Measurements from ENCODE around the gene ARL5C.
A peak's percentile ranks its signal among the peaks of the same experiment; 100 is the strongest.

The ARL5C gene

GRCh38 chr17:39167476-39167875, 1.5 kb upstream of the ARL5C start:
- DNase-seq (ENCODE audit: low read depth in 2 of 2): no peak

- DNase-seq (ENCODE audit: low read depth in 2 of 2): no peak
These were observed 725 bp upstream of the ARL5C start for GRCh38 chr17:39166437-39167335.

DNA sequence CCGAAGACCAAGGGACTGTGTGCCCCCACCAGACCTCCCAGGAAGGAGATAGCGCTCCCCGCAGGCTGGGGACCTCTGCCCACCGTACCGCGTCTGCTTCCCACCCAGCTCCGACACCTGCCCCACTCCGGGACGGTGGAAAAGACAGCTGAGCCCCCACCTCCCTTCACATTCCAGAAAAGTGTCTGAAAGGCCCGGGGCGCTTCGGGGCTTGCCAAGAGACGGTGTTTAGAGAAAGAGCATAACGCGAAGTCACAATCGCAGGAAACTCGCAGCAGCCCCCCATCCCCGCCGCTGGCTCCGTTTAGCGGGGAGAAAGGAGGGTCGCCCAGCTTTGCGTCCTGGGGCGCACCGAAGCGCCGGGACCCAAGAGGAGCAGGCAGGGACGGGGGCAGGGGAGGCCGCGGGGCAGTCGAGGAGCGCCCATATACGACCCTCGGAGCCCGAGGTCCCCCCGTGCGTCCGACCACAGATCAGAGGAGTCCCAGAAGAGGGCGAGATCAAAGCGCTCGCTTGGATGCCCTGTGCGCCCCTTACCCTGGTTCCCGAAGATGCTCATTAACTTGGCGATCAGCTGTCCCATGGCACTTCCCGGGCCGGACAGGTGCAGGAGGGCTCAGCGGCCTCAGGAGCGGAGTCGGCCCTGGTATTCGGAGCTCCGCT, 652 bp downstream of the ARL5C start:
- DNase-seq (ENCODE audit: low read depth in 2 of 2): no peak

DNA sequence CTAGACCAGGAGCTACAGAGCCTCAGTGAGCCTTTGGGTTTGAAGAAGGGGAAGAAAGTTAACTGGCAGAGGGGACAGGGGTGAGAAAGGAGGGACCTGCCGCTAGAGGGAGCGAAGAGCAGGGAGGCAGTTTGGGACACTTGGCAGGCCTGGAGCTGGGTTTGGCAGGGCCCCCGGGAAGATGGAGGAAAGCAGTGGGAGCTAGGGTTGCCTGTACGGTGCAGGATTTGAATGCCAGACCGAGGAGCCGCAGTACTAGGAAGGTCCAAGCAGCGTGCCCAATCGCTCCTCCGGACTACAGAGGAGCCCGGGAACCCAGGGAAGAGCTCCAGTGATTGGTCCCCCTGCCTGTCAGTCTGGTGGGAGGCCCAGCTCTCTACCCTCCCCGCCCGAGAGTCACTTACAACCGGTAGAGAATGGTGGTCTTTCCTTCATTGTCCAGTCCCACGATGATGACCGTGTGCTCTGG, 1.3 kb downstream of the ARL5C start:
- DNase-seq (ENCODE audit: low read depth in 2 of 2): peak; percentile 44 to 52

- no peak for DNase-seq (ENCODE audit: low read depth in 2 of 2)
These were observed 4.0 kb downstream of the ARL5C start for GRCh38 chr17:39161962-39162361.

DNA sequence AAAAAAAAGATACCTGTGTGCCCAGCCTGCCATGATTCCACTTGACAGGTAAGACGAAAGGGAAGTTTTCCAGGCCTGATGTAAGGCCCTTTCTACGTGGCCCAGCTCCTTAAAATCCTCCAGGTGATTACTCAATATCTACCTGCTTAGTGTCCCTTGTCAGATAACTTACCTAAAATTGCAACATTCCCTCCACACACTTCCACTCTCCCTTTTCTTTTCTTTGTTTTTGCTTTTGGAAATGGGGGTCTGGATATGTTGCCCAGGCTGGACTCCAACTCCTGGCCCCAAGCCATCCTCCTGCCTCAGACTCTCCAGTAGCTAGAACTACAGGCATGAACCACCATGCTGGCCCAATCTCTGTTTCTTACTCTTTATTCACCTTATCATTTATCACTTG, 7.3 kb downstream of the ARL5C start:
- DNase-seq (ENCODE audit: low read depth in 2 of 2): no peak

GRCh38 chr17:39156491-39156890, 9.5 kb downstream of the ARL5C start:
- no peak for DNase-seq (ENCODE audit: low read depth in 2 of 2)

DNA sequence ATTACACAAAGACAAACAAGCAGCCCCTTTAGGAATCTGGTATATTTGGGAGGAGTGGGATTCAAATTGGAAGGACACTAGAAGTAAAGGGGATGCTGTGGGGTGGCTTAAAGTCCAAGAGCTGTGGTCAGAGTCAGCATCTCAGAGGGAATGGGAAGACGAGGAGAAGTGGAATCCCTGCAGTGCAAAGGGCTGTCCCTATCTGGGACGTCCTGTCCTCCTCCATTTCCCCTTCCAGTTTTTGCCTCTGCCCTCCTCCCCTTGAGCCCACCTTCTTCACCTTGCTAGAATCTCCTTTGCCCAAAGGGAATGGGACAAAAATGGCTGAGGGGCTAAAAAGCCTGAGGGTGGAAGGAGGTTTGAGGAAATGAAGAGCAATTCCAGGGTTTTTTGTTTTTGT, 10.3 kb downstream of the ARL5C start:
- no peak for DNase-seq (ENCODE audit: low read depth in 2 of 2)

DNA sequence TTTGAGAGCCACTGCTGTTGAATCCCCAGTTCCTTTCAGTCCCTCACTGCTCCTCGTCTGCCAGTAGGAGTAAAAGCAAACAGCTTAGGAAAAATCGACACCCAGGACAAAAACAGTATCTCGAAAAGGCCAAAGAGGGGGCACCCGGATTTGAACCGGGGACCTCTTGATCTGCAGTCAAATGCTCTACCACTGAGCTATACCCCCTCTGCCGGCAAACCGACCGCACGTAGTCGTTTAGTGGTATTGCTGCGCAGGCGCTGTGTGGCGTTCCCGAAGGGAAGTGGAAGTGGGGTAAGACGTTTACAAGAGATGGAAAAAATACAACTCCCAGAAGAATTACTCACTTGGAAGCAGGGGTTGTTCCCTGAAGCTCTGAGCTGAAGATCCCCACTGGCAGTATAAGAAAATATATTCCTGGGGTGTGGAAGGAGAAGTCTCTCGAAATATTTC, 12.3 kb downstream of the ARL5C start:
- peak; percentile 86 to 97 for DNase-seq (ENCODE audit: low read depth in 2 of 2)

GRCh38 chr17:39151943-39152818, 13.8 kb downstream of the ARL5C start:
- no peak for DNase-seq (ENCODE audit: low read depth in 2 of 2)

DNA sequence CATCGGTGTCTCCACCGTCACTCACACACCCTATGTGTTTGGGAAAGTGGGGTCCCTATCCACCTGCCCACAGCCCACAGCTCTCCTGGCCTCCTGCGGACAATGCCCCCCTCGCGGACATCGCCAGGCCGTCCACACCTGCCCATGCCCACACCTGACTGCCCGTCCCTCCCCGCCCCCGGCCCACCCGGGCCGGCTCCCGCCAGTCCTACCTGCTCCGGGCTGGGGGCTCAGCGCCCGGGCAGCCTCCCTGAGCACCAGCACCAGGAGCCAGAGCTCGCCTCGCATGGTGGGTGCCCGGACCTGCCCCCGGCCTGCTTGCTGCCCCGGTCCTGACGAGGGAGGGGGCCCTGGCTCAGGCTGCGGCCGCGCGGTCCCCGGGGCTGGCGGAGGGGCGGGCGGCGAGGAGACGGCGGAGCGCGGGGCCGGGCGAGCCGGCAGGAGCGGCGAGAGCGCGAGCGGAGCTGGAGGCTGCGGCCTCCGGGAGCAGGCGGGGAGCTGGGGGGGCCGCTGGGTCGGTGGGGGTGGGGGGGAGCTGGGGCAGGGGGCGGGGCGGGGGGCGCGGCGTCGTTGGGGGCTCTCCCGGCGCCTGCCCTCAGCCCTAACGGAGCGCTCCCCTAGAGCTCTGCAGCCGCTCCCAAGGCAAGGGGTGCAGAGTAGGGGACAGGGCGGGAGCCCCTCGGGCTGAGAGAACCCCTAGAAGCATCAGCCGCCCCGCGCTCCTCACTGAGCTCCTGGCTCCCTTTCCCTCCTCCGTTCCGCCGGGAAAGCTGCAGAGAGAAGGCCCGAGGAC, 14.6 kb downstream of the ARL5C start, which contains the start of gene PLXDC1:
Gene PLXDC1, minus strand, starts transcription at position 488 of the 793 bp plus-strand sequence. Its CDS starts 200 bp downstream, at position 288.
- DNase-seq (ENCODE audit: low read depth in 2 of 2): no peak

GRCh38 chr17:39150795-39151149, 15.2 kb downstream of the ARL5C start:
- DNase-seq (ENCODE audit: low read depth in 2 of 2): no peak

DNA sequence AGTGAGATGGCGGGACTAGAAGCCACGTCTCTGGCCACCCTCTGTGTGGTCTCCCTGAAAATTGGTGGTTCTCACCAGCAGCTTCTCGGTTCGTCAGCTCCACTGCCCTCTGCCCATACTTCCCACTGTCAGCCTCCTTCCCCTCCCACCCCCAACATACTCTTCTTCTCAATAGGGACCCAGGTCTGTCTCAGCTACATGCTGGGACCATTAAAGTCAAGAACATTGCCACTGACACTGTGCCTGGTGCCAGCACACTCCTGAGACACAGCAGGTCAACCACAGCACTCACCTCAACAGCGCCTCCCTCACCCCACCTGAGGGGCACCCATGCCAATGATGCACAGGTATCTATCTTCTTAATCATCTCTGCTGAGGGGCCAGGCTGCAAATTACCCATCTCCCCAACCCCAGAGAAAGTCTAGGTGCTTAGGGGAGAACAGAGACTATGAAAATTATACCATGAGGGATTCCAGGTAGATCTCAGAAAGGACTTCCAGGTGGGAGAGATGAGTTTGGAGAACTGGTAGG, 15.8 kb downstream of the ARL5C start:
- no peak for DNase-seq (ENCODE audit: low read depth in 2 of 2)

DNA sequence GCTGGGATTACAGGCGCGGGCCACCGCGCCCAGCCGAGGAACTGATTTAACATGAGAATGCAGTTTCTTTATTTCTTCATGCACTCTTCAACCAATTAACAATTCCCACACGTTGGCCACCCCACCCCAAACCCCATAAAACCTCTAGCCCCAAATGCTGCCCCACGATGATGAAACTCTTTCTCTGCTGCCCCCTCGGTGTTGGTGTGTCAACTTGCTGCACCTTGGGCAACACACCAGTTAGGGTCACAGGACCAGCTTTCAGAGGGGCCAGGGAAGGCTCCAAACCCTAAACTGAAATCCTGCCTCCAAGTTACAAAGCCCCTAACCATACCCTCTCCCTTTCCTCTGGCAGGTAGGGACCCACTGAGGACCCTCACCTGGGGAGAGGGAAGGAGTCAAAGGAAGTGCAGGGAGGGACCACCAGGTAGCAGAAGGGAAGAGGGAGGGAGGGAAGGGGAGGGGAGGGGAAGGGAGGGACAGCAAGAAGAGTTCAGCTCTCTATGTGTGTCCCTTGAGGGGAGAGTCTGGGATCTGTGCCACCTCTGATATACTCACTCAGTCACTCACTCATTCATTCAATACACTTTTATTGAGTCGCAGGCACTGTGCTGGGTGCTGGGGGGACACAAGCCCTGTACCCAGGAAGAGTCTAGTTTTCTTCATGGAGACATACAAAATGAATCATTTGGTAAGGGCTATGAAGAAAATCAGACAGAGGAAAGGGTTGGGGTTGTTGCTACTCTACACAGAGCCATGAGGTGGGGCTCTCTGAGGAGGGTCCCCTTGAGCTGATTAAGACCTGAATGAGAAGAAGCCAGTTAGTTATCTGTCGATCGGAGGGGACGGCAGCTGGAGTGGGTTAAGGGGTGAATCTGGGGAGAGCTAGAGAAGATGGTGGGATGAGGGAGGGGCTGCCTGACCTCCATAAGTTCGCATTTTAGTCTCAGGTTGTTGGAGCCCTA, 18.5 kb downstream of the ARL5C start:
- no peak for DNase-seq (ENCODE audit: low read depth in 2 of 2)

GRCh38 chr17:39146273-39146672, 19.7 kb downstream of the ARL5C start:
- DNase-seq (ENCODE audit: low read depth in 2 of 2): no peak

GRCh38 chr17:39145143-39145542, 20.8 kb downstream of the ARL5C start:
- no peak for DNase-seq (ENCODE audit: low read depth in 2 of 2)

DNA sequence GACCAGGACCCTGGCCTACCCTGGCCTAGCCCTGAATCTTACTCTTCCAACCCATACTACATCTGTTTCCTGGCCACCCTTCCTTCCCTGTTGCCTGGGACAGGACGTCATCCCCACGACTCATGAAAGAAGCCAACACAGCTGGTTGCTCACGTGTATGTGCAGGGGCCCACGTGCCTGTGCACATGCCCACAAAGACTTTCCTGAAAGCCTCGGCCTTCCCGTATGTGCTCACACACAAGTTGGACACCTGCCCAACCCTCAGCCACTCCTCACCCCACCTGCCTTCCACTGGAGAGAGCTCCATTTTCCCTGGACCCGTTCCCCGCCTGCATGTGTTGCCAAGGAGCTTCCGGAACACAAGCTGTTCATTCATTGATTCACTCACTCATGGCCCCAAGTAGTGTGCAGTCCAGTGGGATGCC, 21.5 kb downstream of the ARL5C start:
- no peak for DNase-seq (ENCODE audit: low read depth in 2 of 2)

- DNase-seq (ENCODE audit: low read depth in 2 of 2): no peak
These were observed 22.3 kb downstream of the ARL5C start for GRCh38 chr17:39143552-39144093.

DNA sequence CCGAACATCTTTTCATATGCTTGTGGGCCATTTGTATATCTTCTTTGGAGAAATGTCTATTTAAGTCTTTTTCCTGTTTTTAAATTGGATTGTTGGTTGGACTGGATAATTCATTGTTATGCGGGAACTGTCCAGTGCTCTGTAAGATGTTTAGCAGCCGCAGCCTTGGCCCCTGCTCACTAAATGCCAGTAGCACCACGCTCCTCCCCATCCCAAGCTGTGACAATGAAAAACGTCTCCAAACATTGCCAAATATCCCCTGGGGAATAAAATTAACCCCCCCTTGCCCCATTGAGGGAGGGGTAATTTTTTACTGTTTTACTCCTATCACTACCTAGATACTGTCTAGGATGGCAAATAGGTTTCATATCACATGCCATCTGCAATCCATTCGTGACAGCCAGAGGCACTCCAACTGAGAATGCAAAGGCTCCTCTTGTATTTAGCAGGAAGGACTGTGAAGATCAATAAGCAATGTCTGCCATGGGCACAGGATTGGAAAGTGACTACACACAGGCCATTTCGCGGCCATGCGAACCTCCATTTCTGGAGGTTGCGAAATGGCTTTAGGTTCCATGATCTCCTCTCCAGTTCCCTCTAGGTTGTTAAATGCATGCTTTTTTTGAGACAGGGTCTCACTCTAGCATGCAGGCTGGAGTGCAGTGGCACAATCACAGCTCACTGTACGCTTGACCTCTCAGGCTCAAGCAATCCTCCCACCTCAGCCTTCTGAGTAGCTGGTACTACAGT, 23.9 kb downstream of the ARL5C start:
- DNase-seq (ENCODE audit: low read depth in 2 of 2): no peak
